Measurements from ENCODE around the gene CPEB2. TPM values are rescaled to one million over a fixed set of nuclear protein-coding genes. Genes with fewer than 3 reads are reported as not detected.

CPEB2 gene
- total and polyA plus RNA-seq, 2 of the 8 experiments (the other 6 are each of a cell fraction or from before 2014, with no cell fraction given) = 0.39 to 1.9 TPM

DNA sequence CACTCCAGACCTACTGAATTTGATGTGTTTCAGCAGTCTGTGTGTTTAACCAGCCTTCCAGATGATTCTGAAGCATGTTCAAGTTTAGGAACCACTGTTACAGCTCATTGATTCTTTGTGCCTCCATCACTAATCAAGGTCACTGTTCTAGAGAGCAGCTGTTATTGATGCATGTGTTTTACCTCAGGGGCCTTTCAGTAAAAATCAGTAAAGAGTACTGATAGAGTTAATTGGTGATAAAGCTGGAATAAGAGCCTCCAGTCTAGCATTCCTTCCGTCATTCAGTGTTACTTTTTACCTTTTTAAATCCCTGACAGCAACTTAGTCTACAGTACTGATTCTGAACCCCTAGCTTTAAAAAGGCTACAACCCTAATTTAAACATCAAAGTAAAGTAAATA lies 12.9 kb downstream of the CPEB2 start:
- H3K4me3 ChIP-seq (ENCODE audit: extremely low read depth in 1 of 4, insufficient read depth in 2 of 4, low read depth in 3 of 4, low read length in 4 of 4) = no peak overlapping the region
- 95% methylated on average over 1 of the region's 1 CpG; no CpG with 5 or more reads in 1 of the 2 experiments for WGBS, 2 experiments (ENCODE audit: extremely low coverage in 1 of 2, insufficient coverage in 1 of 2, insufficient read length in 1 of 2, insufficient replicate concordance in 2 of 2, low coverage in 1 of 2, low lambda C conversion rate in 2 of 2, missing lambda C conversion rate in 1 of 2)
- DNase-seq (ENCODE audit: low read depth in 1 of 2, low spot score in 2 of 2) (no peak), FAIRE-seq (no peak)
- CTCF ChIA-PET (ENCODE audit: partially characterized antibody) = interaction anchor here (0.9 kb wide), 1 partner anchor 182 kb away, joined by 5 read pairs; no protein-coding TSS in a partner anchor
- no peak overlapping the region for H2AFZ ChIP-seq (ENCODE audit: low read length)
- H2BK20ac ChIP-seq (ENCODE audit: low read length) = no peak overlapping the region
- H3K14ac ChIP-seq (ENCODE audit: insufficient read length) = no peak overlapping the region
- no peaks in the 10 kb centered on the region for H3K27me3 ChIP-seq (replicated peaks in 1 of 4; ENCODE audit: control insufficient read depth in 3 of 4, extremely low read depth in 1 of 4, insufficient read depth in 3 of 4, low read length in 3 of 4)
- no peak overlapping the region for H3K56ac ChIP-seq (replicated peaks; ENCODE audit: insufficient read length, low read depth, low read length)
- no peaks in the 10 kb centered on the region for H3K79me2 ChIP-seq (ENCODE audit: control insufficient read depth in 1 of 2, insufficient read depth in 2 of 2, low read length in 2 of 2)
- H4K20me1 ChIP-seq (replicated peaks in 1 of 2; ENCODE audit: control insufficient read depth in 1 of 2, insufficient read depth in 2 of 2, low read length in 2 of 2) = no peaks in the 10 kb centered on the region
- peaks cover 0 to 1% (median 0%) of the 10 kb centered on the region in 4 experiments; a peak in 1 of 7 replicates for H3K4me1 ChIP-seq (replicated peaks in 1 of 4; ENCODE audit: control insufficient read depth in 3 of 4, insufficient read depth in 4 of 4, low read length in 3 of 4)
- H3K23ac ChIP-seq (ENCODE audit: insufficient read length) = no peak overlapping the region
- no peak overlapping the region for H2BK15ac ChIP-seq (ENCODE audit: low read length)
- no peak overlapping the region for H4K5ac ChIP-seq (ENCODE audit: insufficient read length, low read depth, low read length)
- no peak overlapping the region for H2AK5ac ChIP-seq (ENCODE audit: low read depth, low read length)
- H3K23me2 ChIP-seq (ENCODE audit: low read depth, low read length) = no peaks in the 10 kb centered on the region
- H3K9me3 ChIP-seq (ENCODE audit: insufficient read depth in 2 of 2, low read depth in 1 of 2, low read length in 1 of 2) = no peaks in the 10 kb centered on the region
- no peak overlapping the region for H3K9ac ChIP-seq (replicated peaks in 1 of 4; ENCODE audit: extremely low read depth in 1 of 4, low read depth in 3 of 4, low read length in 3 of 4)
- POLR2A ChIA-PET (ENCODE audit: partially characterized antibody) = no interaction called here
- H3K4ac ChIP-seq (replicated peaks; ENCODE audit: insufficient read length, low read depth, low read length) = no peak overlapping the region
- H2BK12ac ChIP-seq (ENCODE audit: low read depth, low read length) = no peak overlapping the region
- TF ChIP-seq SIN3A (conservative IDR thresholded peaks at IDR 0.05 in 1 of 2, IDR thresholded peaks at IDR 0.05 in 1 of 2; ENCODE audit: low read depth in 1 of 2, low read length in 2 of 2) (no peak), SP4 (IDR thresholded peaks at IDR 0.05; ENCODE audit: low read length) (no peak), NRF1 (IDR thresholded peaks at IDR 0.05; ENCODE audit: low read depth, low read length) (no peak), HDAC6 (IDR thresholded peaks at IDR 0.05; ENCODE audit: low read depth, low read length) (no peak), CHD2 (IDR thresholded peaks at IDR 0.05; ENCODE audit: low read length) (no peak), MAFK (IDR thresholded peaks at IDR 0.05; ENCODE audit: low read depth, low read length) (no peak), NANOG (IDR thresholded peaks at IDR 0.05; ENCODE audit: insufficient read depth, low read depth, low read length, poor library complexity, severe bottlenecking) (no peak), CEBPB (IDR thresholded peaks at IDR 0.05; ENCODE audit: low read depth, low read length) (no peak)
- no peak overlapping the region for H2BK5ac ChIP-seq (ENCODE audit: low read depth, low read length)
- no peak overlapping the region for H4K8ac ChIP-seq (ENCODE audit: extremely low read depth, insufficient read depth, low read length)
- no peak overlapping the region for H3K18ac ChIP-seq (ENCODE audit: extremely low read depth, low read length)
- H3K27ac ChIP-seq (ENCODE audit: low read depth, low read length) = no peak overlapping the region
- H3K4me2 ChIP-seq (ENCODE audit: insufficient read depth in 1 of 2, low read depth in 2 of 2, low read length in 2 of 2) = no peak overlapping the region
- H3K79me1 ChIP-seq (ENCODE audit: low read depth, low read length) = no peaks in the 10 kb centered on the region
- no peaks in the 10 kb centered on the region for H3K36me3 ChIP-seq (ENCODE audit: control insufficient read depth in 2 of 4, insufficient read depth in 4 of 4, low read length in 3 of 4)
- no peak overlapping the region for H2BK120ac ChIP-seq (replicated peaks; ENCODE audit: low read depth, low read length)
- no peak overlapping the region for H4K91ac ChIP-seq (replicated peaks; ENCODE audit: insufficient read length, low read length)

Measured in H1 (cell line).